SIG-M5 treated with dmso at 0.1 percent for 504 hours (cell line): Measurements from ENCODE around the gene GRIPAP1.

ENCODE experiments used
- DNase-seq: peaks from one replicate; lab custom pipeline; 2025; ENCODE audit not compliant: unreplicated experiment; lab: John Stamatoyannopoulos, UW

GRIPAP1 gene

GRCh38 chrX:49002091-49002935 lies at the start of gene GRIPAP1:
TSS of gene GRIPAP1 (minus strand) at chrX:49002264. CDS start at chrX:49002229, 35 bp downstream.
- peak; percentile 91 for DNase-seq

- DNase-seq = no peak
Measured at GRCh38 chrX:49043987-49044281, 41.9 kb upstream of the GRIPAP1 start.

GRCh38 chrX:49043220-49043986 lies 41.3 kb upstream of the GRIPAP1 start, which contains the start of gene TFE3:
TSS of gene TFE3 (minus strand) at chrX:49043357. CDS start at chrX:49043226, 131 bp downstream.
- peak; percentile 94 for DNase-seq

GRCh38 chrX:49042581-49043219 lies 40.6 kb upstream of the GRIPAP1 start:
- no peak for DNase-seq

DNA sequence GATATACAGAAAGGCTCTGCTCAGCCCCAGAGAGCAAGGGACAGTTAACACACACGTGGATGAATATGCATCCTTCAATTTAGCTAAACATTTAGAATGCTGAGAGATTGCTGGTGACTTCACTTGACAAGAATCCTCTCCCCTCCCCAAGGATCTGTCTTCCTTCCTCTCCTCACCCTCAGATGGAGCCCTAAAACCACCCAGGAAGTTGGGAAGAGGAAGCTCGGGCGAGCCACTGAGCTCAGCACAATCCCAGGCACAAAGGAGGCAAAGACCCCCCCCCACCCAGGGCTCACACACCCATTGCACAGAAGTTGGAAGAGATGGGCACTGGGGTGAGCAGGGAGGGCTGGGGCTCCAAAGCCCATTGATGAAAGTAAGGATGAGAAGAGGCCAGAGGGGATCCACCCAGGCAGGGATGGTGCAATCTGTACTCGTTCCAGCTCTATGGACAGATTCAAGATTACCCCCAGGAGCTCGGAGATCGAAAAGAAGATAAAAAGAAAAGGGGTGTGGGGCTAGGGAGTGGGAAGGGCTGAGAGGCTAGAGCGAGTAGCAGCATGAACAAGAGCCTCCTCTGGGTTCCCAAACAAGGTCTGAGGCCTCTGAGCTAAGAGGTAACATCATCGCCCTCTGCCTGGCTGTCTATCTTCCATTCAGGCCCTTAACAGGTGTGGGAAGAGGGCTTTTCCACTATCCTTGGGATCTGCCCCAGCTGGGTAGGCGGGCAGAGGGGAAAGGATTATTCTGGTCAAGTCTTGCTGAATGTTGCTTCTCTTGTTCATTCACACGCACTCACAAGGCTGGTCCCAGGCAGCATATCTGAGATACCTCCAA lies 39.9 kb upstream of the GRIPAP1 start:
- peak; percentile 17 for DNase-seq

DNA sequence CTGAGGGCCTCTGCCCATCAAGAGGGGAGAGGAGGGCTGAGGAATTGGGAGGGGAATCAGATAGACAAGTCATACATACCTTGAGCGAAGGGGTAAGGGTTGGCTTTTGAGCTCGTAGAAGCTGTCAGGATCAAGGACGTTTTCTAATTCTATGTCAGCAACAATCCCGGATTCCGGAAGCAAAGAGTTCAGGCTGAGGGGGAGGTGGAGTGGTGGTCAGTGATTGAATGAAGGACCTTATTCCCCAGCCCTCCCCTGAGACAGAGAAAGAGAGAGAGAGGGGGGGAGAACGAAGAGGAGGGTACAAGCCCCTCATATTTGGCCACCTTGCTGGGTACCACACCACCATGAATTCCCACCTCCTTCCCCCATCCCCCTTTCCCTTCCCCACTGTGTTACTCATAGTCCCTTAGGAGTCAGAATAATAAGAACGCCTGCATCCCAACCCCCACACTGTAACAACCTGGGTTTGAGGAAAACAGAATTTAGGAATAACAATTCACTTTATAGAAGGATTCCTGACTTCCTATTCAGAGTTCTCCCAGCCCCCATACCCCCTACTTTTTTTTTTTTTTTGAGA lies 38.4 kb upstream of the GRIPAP1 start:
- DNase-seq = no peak

GRCh38 chrX:49039598-49040375 lies 37.7 kb upstream of the GRIPAP1 start:
- DNase-seq = peak; percentile 94

- no peak for DNase-seq
Measured at GRCh38 chrX:49037883-49038475, 35.9 kb upstream of the GRIPAP1 start.

GRCh38 chrX:49030283-49030682 lies 28.2 kb upstream of the GRIPAP1 start:
- DNase-seq = no peak

DNA sequence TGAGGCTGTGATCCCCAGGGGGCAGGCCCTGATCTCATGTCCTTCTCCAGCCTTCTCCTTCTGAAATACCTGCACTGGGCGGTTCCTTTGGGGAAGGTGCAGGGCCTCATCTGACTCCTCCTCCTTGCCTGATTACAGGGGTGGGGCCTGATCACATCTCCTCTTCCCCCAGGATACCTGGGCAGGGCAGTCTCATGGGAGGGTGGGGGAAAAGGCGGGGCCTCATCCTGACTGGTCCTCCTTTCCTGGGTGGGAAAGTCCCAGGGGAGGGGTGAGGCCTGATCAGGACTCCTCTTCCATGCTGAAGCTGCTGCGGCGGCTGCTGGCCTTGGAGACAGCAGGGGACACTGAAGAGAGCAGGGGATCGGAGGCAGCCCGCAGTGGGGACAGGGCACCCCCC lies 27.8 kb upstream of the GRIPAP1 start:
- DNase-seq = no peak

- peak; percentile 77 for DNase-seq
Measured at GRCh38 chrX:49019599-49020249, 17.7 kb upstream of the GRIPAP1 start.

GRCh38 chrX:49019050-49019449 lies 17.0 kb upstream of the GRIPAP1 start:
- DNase-seq = no peak

GRCh38 chrX:49003696-49004095 lies 1.6 kb upstream of the GRIPAP1 start:
- DNase-seq = no peak

GRCh38 chrX:49001521-49002090 lies 458 bp downstream of the GRIPAP1 start:
- DNase-seq = peak; percentile 47

DNA sequence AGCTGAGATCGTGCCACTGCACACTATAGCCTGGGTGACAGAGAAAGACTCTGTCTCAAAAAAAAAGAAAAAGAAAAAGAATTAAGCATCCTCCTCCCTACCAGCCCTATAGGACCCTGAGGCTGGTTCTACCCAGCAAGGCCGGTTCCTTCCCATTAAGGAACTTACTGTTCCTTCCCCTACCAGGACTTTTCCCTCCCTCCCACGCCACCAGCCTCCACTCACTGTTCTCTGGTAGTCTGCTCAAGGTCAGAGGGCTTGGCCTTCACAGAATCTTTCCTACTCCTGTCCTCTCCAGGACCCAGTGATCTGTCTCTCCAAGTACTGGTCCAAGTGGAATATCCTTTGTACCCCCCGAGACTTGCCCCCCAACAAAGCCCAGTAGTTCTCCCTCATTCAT lies 1.4 kb downstream of the GRIPAP1 start:
- DNase-seq = no peak

GRCh38 chrX:48999030-48999429 lies 3.0 kb downstream of the GRIPAP1 start:
- no peak for DNase-seq

GRCh38 chrX:48998391-48998790 lies 3.7 kb downstream of the GRIPAP1 start:
- DNase-seq = peak; percentile 36

GRCh38 chrX:48997865-48998264 lies 4.2 kb downstream of the GRIPAP1 start:
- no peak for DNase-seq
